ENCODE data around the gene TRAF5. TPM values are rescaled to one million over a fixed set of nuclear protein-coding genes. Genes with fewer than 3 reads are reported as not detected.
"Not testable (repeated sequence)": the region's sequence is repeated elsewhere in the genome, so short reads cannot be mapped to it uniquely, and the experiment has no call there.

Gene TRAF5
- total RNA-seq, 1 donor from 2014 or later = 58.7 TPM

GRCh38 chr1:211381481-211382181 is 55.0 kb downstream of the TRAF5 start:
- no peak for TF ChIP-seq CTCF (IDR thresholded peaks at IDR 0.05)
- H3K4me1 Mint-ChIP-seq (ENCODE audit: low read depth) = peaks cover 43% of the 10 kb centered on the region
- H3K36me3 Mint-ChIP-seq (ENCODE audit: low read depth) = peaks cover 5% of the 10 kb centered on the region
- H3K4me3 Mint-ChIP-seq (ENCODE audit: unreplicated experiment) = peak overlapping the region; percentile 93
- peak overlapping the region; percentile 99 for H3K27ac Mint-ChIP-seq (ENCODE audit: unreplicated experiment)
- DNase-seq (ENCODE audit: low spot score) = no peak
- H3K9me3 Mint-ChIP-seq (ENCODE audit: low read depth) = no peaks in the 10 kb centered on the region
- no peaks in the 10 kb centered on the region for H3K27me3 Mint-ChIP-seq (ENCODE audit: low read depth)

GRCh38 chr1:211382182-211382713 is 55.6 kb downstream of the TRAF5 start:
- H3K27me3 Mint-ChIP-seq (ENCODE audit: low read depth) = no peaks in the 10 kb centered on the region
- peak overlapping the region; percentile 99 for H3K27ac Mint-ChIP-seq (ENCODE audit: unreplicated experiment)
- H3K4me3 Mint-ChIP-seq (ENCODE audit: unreplicated experiment) = peak overlapping the region; percentile 93
- peaks cover 42% of the 10 kb centered on the region for H3K4me1 Mint-ChIP-seq (ENCODE audit: low read depth)
- TF ChIP-seq CTCF (IDR thresholded peaks at IDR 0.05) = no peak
- peaks cover 4% of the 10 kb centered on the region for H3K36me3 Mint-ChIP-seq (ENCODE audit: low read depth)
- H3K9me3 Mint-ChIP-seq (ENCODE audit: low read depth) = no peaks in the 10 kb centered on the region
- DNase-seq (ENCODE audit: low spot score) = no peak

GRCh38 chr1:211382714-211383480 is 56.3 kb downstream of the TRAF5 start:
- no peaks in the 10 kb centered on the region for H3K9me3 Mint-ChIP-seq (ENCODE audit: low read depth)
- no peaks in the 10 kb centered on the region for H3K36me3 Mint-ChIP-seq (ENCODE audit: low read depth)
- peak overlapping the region; percentile 99 for H3K27ac Mint-ChIP-seq (ENCODE audit: unreplicated experiment)
- peaks cover 36% of the 10 kb centered on the region for H3K4me1 Mint-ChIP-seq (ENCODE audit: low read depth)
- TF ChIP-seq CTCF (IDR thresholded peaks at IDR 0.05) = peak; percentile 34
- no peaks in the 10 kb centered on the region for H3K27me3 Mint-ChIP-seq (ENCODE audit: low read depth)
- peak overlapping the region; percentile 93 for H3K4me3 Mint-ChIP-seq (ENCODE audit: unreplicated experiment)
- DNase-seq (ENCODE audit: low spot score) = peak; percentile 97

- Mint-ChIP-seq H3K4me3 (ENCODE audit: unreplicated experiment) (no peak overlapping the region), H3K27ac (ENCODE audit: unreplicated experiment) (no peak overlapping the region), H3K27me3 (ENCODE audit: low read depth) (no peaks in the 10 kb centered on the region), H3K36me3 (ENCODE audit: low read depth) (no peaks in the 10 kb centered on the region), H3K4me1 (ENCODE audit: low read depth) (peaks cover 27% of the 10 kb centered on the region), H3K9me3 (ENCODE audit: low read depth) (no peaks in the 10 kb centered on the region)
- no peak for DNase-seq (ENCODE audit: low spot score)
- TF ChIP-seq CTCF (IDR thresholded peaks at IDR 0.05) = no peak
Measured at GRCh38 chr1:211384524-211384923, 57.9 kb downstream of the TRAF5 start.

- peaks cover 22% of the 10 kb centered on the region for H3K4me1 Mint-ChIP-seq (ENCODE audit: low read depth)
- no peak for TF ChIP-seq CTCF (IDR thresholded peaks at IDR 0.05)
- no peaks in the 10 kb centered on the region for H3K27me3 Mint-ChIP-seq (ENCODE audit: low read depth)
- no peak overlapping the region for H3K27ac Mint-ChIP-seq (ENCODE audit: unreplicated experiment)
- no peak overlapping the region for H3K4me3 Mint-ChIP-seq (ENCODE audit: unreplicated experiment)
- no peak for DNase-seq (ENCODE audit: low spot score)
- no peaks in the 10 kb centered on the region for H3K36me3 Mint-ChIP-seq (ENCODE audit: low read depth)
- no peaks in the 10 kb centered on the region for H3K9me3 Mint-ChIP-seq (ENCODE audit: low read depth)
Measured at GRCh38 chr1:211386921-211387320, 60.3 kb downstream of the TRAF5 start.

- H3K9me3 Mint-ChIP-seq (ENCODE audit: low read depth); H3K36me3 Mint-ChIP-seq (ENCODE audit: low read depth); DNase-seq (ENCODE audit: low spot score): not testable (repeated sequence)
Measured at GRCh38 chr1:211390829-211391228, 64.2 kb downstream of the TRAF5 start.

More at GRCh38 chr1:211390829-211391228, 64.2 kb downstream of the TRAF5 start:
- not testable (repeated sequence) for H3K27me3 Mint-ChIP-seq (ENCODE audit: low read depth); H3K4me3 Mint-ChIP-seq (ENCODE audit: unreplicated experiment); H3K4me1 Mint-ChIP-seq (ENCODE audit: low read depth); H3K27ac Mint-ChIP-seq (ENCODE audit: unreplicated experiment)
